Activated CD4-positive, alpha-beta T cell treated with anti-CD3 and anti-CD28 coated beads for 48 hours (primary cell): Measurements from ENCODE around the gene PTCSC3.
"Not testable (repeated sequence)": the region's sequence is repeated elsewhere in the genome, so short reads cannot be mapped to it uniquely, and the experiment has no call there.

ENCODE experiments used
- DNase-seq: peaks from one replicate; pipeline ENCODE4 v3.0.0-alpha.2; 2020

Gene PTCSC3

DNA sequence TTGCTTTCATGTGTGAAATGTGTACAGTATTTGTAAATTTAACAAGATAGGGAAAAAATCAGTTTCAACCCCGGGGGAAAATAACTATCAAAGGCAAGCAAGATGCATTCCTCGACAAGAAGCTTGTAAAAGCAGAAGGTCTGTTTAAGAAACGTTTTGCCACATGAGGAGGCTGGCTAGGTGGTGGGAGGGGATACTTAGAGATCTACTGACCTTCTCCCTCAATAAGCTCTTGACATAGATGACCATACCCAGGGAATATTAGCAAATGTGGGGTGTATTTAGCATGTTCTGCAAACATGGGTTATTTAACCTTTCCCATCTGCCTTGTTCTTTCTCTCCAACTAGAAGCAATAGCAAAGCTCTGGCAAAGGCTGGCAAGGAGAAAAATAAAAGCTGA, 4.9 kb downstream of the PTCSC3 start:
- DNase-seq = no peak

DNA sequence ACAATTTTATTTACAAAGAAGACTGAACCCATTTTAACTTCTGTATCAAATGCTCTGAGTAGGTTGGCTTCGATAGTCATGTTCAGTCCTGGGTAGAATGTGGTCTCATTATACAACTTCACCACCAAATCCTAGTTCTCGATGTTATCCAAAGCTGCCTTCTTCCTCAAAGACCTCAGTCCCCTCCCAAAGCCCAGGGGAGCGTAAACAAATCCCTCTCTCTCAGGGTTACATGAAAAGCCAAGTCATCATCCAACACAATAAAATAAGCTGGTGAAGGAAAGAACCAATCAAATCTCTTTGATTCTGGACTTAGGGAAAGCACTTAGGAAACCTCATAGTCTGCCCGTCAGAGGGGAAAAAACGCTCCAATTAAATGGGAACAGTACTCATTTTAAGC, 9.1 kb downstream of the PTCSC3 start:
- DNase-seq = no peak

DNA sequence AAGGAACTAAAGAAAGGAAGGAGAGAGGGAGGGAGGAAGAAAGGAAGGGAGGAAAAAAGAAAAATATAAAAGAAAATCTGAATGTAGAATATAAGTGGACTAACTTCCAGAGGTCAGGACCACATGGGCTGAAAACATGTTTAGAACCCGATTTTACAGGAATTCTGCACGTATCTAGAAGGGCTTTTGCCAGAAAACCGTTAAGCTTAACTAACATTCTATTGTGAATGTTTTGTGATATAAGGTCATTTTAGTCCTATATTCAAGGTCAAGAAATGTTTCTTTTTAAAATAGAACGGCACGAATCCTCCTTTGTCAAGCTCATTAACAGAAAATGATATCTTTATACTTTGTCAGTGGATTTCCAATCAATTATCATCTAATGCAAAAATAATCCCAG, 13.1 kb downstream of the PTCSC3 start:
- no peak for DNase-seq

DNA sequence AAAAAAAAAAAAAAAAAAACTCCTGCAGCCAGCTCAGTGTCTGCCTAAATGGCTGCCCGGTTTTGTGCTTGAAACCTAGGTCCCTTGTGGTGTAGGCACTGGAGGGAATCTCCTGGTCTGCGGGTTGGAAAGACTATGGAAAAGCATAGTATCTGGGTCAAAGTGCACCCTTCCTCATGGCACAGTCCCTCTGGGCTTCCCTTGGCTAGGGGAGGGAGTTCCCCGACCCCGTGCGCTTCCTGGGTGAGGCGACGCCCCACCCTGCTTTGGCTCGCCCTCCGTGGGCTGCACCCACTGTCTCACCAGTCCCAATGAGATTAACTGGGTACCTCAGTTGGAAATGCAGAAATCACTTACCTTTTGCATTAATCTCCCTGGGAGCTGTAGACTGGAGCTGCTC, 14.3 kb downstream of the PTCSC3 start:
- DNase-seq = no peak

DNA sequence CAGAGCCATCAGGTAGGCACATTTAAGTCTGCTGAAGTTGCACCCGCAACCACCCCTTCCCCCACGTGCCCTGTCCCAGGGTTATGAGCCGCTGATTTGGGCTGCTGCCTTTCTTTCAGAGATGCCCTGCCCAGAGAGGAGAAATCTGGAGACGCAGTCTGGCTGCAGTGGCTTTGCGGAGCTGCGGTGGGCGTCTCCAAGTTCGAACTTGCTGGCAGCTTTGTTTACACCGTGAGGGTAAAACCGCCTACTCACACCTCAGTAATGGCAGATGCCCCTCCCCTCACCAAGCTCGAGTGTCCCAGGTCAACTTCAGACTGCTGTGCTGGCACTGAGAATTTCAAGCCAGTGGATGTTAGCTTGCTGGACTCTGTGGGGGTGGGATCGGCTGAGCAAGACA, 14.7 kb downstream of the PTCSC3 start:
- DNase-seq = no peak

- no peak for DNase-seq
Measured at GRCh38 chr14:36151335-36151734, 25.2 kb downstream of the PTCSC3 start.

- DNase-seq = no peak
Measured at GRCh38 chr14:36134038-36134437, 42.5 kb downstream of the PTCSC3 start.

GRCh38 chr14:36132826-36133225, 43.7 kb downstream of the PTCSC3 start:
- no peak for DNase-seq

DNA sequence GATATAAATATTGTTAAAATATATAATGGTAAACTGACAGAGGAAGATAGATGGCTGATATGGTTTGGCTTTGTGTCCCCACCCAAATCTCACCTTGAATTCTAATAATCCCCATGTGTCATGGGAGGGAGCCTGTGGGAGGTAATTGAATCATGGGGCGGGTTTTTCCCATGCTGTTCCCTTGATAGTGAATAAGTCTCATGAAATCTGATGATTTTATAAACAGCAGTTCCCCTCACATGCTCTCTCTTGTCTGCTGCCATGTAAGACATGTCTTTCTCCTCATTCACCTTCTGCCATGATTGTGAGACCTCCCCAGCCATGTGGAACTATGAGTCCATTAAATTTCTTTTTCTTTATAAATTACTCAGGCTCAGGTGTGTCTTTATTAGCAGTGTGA, 46.3 kb downstream of the PTCSC3 start:
- DNase-seq = no peak

DNA sequence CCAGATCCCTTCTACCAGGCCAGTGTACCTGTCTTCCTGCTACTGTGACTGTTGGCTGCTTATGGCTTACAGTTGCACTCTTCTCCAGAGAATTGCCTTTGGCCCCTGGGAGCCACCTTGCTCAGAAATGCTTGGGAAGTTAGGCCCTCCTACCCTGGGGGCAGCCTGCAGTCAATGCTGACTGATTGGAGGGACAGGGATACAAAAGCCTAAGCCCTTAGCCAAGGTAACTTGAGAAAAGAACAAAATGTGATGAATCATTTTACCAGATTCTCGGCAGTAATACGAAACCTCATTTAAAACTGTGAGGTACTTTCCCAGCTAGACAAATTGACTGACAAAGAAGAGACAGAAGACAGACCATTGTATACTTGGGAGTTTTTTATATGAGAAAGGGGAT, 47.3 kb downstream of the PTCSC3 start:
- DNase-seq = no peak

- no peak for DNase-seq
Measured at GRCh38 chr14:36113341-36113740, 63.2 kb downstream of the PTCSC3 start.

- no peak for DNase-seq
Measured at GRCh38 chr14:36111822-36112583, 64.5 kb downstream of the PTCSC3 start.

DNA sequence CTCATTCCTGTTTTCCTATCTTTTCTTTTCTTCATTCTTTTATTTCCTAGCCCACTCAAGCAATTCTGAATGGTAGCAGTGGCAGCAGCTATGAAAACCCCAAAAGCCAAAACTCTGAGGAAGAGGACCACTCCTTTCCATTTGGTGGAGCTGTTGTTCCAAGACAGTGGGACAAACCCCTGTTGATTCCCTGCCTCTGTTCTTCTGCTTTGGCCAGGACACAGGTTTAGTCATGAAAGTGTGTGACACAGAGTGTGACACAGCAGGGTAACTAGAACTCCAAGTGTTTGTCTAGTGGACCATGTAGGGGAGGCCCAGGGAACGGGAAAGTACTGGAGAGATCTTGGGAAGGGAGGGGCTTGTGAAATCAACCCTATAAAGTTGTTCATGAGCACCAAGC, 71.1 kb downstream of the PTCSC3 start:
- no peak for DNase-seq

GRCh38 chr14:36104258-36104657, 72.3 kb downstream of the PTCSC3 start:
- DNase-seq = not testable (repeated sequence)

- DNase-seq = no peak
Measured at GRCh38 chr14:36099619-36100018, 76.9 kb downstream of the PTCSC3 start.

DNA sequence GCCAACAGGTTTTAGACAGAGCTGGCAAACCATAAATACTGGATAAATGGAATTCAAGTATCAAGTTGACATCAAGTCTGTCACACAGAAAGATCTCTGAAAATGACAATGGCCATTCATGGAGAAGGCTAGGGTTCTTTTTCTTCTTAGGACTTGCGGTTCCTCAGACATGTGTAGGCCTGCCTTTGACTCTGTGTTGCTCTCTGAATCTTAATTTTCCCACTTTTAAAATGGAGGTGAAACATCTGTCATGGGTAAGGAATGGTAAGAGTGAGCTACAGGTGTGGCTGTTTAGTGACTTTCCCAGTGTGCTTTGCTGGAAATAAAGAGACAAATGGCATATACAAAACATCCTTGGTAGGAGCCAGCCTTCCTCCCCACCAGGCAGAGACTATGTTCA, 79.2 kb downstream of the PTCSC3 start:
- DNase-seq = no peak

GRCh38 chr14:36096090-36096489, 80.4 kb downstream of the PTCSC3 start:
- DNase-seq = no peak

- no peak for DNase-seq
Measured at GRCh38 chr14:36094963-36095362, 81.6 kb downstream of the PTCSC3 start.

DNA sequence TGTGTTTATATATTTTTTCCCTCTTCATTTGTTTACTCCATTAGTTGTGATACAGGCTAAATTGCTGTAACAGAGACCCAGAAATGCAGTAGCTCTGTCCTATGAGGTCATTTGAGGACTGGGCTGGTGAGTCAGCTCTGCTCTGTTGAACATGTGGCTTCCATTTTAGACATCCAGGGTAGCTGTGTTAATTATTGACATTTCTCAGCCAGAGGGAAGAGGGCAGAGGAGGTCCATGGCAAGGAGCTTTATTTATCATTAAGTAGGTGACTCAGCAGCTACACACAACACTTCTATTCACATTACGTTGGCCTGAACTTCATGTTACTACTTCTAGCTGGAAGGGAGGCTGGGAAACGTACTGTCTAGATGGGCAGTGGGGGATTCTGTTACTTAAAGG, 85.4 kb downstream of the PTCSC3 start:
- DNase-seq = no peak

GRCh38 chr14:36087411-36087810, 89.1 kb downstream of the PTCSC3 start:
- no peak for DNase-seq

- no peak for DNase-seq
Measured at GRCh38 chr14:36086629-36087395, 89.7 kb downstream of the PTCSC3 start.

GRCh38 chr14:36085861-36086260, 90.7 kb downstream of the PTCSC3 start:
- DNase-seq = no peak
